Measurements from ENCODE around the gene MIDN. TPM values are rescaled to one million over a fixed set of nuclear protein-coding genes. Genes with fewer than 3 reads are reported as not detected.
A peak's percentile ranks its signal among the peaks of the same experiment; 100 is the strongest.

Gene MIDN
- total and polyA plus RNA-seq, 2 of the 4 experiments (the other 2 are of a cell fraction) = 2.5 to 26.0 TPM

DNA sequence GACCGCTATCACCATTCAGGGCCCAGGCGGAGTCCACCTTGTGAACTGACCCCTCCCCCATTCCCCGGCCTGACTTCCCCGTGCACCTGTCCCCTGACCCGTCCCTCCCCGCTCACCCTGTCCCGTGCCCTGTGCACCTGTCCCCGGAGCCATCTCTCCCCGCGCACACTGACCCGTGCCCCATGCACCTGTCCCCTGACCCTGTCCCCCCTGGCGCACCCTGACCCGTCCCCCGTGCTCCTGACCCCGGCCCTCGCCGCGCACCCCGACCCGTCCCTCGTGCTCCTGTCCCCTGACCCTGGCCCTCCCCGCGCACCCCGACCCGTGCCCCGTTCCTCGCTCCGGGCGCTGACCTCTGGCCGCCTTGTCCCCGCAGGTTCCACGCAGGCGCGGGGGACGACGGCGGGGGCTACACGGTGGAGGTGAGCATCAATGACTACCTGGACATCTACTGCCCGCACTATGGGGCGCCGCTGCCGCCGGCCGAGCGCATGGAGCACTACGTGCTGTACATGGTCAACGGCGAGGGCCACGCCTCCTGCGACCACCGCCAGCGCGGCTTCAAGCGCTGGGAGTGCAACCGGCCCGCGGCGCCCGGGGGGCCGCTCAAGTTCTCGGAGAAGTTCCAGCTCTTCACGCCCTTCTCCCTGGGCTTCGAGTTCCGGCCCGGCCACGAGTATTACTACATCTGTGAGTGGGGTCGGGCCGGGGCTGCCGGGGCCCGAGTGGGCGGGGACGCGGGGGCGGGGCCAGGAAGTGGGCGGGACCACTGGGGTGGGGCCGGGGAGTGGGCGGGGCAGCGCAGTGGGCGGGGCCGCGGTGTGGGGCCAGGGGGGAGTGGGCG is 47.0 kb downstream of the MIDN start:
- Histone ChIP-seq H3K79me1 (ENCODE audit: low read depth in 1 of 2, low read length in 2 of 2) (no peaks in the 10 kb centered on the region), H2BK120ac (ENCODE audit: low read depth, low read length) (no peak overlapping the region), H3K27me3 (ENCODE audit: control insufficient read depth, insufficient read depth, low read length) (peaks cover 18% of the 10 kb centered on the region; the same call in 1 of the 2 replicates), H4K8ac (ENCODE audit: low read depth in 2 of 2, low read length in 2 of 2) (no peak overlapping the region), H2BK5ac (ENCODE audit: low read depth, low read length, poor library complexity, severe bottlenecking) (no peak overlapping the region), H3K18ac (ENCODE audit: low read depth, low read length) (no peak overlapping the region), H3K56ac (ENCODE audit: extremely low read depth, insufficient read depth, low read length) (no peak overlapping the region), H3K36me3 (ENCODE audit: control insufficient read depth, insufficient read depth, low read length) (no peaks in the 10 kb centered on the region), H3K4me1 (ENCODE audit: control insufficient read depth, insufficient read depth, low read length) (peaks cover 3% of the 10 kb centered on the region; the same call in 1 of the 2 replicates), H3K9me3 (ENCODE audit: control insufficient read depth, insufficient read depth, low read length) (no peaks in the 10 kb centered on the region), H2AFZ (replicated peaks; ENCODE audit: low read length, poor library complexity) (peak overlapping the region; percentile 75), H3K4me2 (ENCODE audit: low read depth, low read length) (peak overlapping the region; percentile 29), H4K91ac (ENCODE audit: insufficient read depth, low read depth, low read length) (no peak overlapping the region), H2BK15ac (ENCODE audit: low read depth, low read length) (no peak overlapping the region), H2AK9ac (replicated peaks; ENCODE audit: low read depth, low read length, poor library complexity) (no peak overlapping the region), H3K4me3 (ENCODE audit: insufficient read depth, low read depth, low read length) (peak overlapping the region; percentile 5; the same call in 1 of the 2 replicates), H4K5ac (ENCODE audit: low read depth, low read length) (no peak overlapping the region), H3K14ac (replicated peaks; ENCODE audit: low read depth, low read length) (no peak overlapping the region), H3K9ac (ENCODE audit: low read depth, low read length) (no peak overlapping the region), H3K23ac (ENCODE audit: low read depth, low read length) (no peak overlapping the region), H3K27ac (ENCODE audit: insufficient read depth, low read length) (no peak overlapping the region), H4K20me1 (ENCODE audit: insufficient read depth, low read length) (no peaks in the 10 kb centered on the region), H3K4ac (ENCODE audit: low read depth, low read length) (no peak overlapping the region), H3K9me1 (ENCODE audit: insufficient read depth, low read length) (no peaks in the 10 kb centered on the region), H2BK20ac (ENCODE audit: low read depth, low read length) (no peak overlapping the region), H2AK5ac (ENCODE audit: low read depth, low read length) (no peak overlapping the region)
- POLR2A ChIA-PET (ENCODE audit: unreplicated experiment) = no interaction called here
- CTCF ChIA-PET = no interaction called here
- in situ Hi-C loops (cut with MboI; ENCODE audit: low sequenced_read_pairs) (no loop called here), dilution Hi-C loops (cut with HindIII; ENCODE audit: low sequenced_read_pairs, unreplicated experiment) (no loop called here), intact Hi-C loops (cut with micrococcal nuclease) (no loop called here)
- DNase-seq = no peak
- no TSS peak for BruUV-seq (replicated peaks)
- ATAC-seq (ENCODE audit: low read depth) = peak; percentile 88
- TF ChIP-seq NFE2L2 (IDR thresholded peaks at IDR 0.05; ENCODE audit: low read depth, low read length) (no peak), MXI1 (IDR thresholded peaks at IDR 0.05; ENCODE audit: borderline replicate concordance, low read depth, low read length) (no peak), CEBPB (IDR thresholded peaks at IDR 0.05; ENCODE audit: low read depth, low read length) (no peak), RFX5 (IDR thresholded peaks at IDR 0.05; ENCODE audit: low read depth, low read length) (no peak)
- TF ChIP-seq, protein P1, sequence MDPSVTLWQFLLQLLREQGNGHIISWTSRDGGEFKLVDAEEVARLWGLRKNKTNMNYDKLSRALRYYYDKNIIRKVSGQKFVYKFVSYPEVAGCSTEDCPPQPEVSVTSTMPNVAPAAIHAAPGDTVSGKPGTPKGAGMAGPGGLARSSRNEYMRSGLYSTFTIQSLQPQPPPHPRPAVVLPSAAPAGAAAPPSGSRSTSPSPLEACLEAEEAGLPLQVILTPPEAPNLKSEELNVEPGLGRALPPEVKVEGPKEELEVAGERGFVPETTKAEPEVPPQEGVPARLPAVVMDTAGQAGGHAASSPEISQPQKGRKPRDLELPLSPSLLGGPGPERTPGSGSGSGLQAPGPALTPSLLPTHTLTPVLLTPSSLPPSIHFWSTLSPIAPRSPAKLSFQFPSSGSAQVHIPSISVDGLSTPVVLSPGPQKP (IDR thresholded peaks at IDR 0.05; ENCODE audit: borderline replicate concordance, low read depth, low read length) = no peak
- WGBS, 2 experiments (ENCODE audit: extremely low coverage in 2 of 2, insufficient read length in 1 of 2) = 17% methylated on average over 30 of the region's 82 CpGs; no CpG with 5 or more reads in 1 of the 2 experiments
